Measurements from ENCODE around the gene TMEM63C.

DNA sequence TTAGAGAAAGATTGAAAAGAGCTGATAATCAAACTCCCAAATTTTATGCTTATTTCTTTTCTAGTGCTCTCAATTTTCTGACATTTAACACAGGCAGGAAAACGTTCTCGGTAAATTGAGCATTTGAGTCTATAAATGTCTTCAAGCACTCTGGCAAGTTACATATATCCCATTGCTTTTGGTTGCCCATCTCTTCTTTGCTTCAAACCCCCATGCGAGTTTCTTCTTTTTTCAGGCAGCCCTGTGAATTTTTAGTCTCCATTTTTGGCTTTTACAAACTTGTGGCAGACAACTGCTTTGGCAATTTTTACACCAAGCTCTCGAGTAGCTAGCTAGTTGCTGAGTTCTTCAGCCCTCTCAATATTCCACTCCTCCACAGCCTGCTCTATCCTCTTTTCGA is 8.7 kb upstream of the TMEM63C start:
- TF ChIP-seq, protein P1, sequence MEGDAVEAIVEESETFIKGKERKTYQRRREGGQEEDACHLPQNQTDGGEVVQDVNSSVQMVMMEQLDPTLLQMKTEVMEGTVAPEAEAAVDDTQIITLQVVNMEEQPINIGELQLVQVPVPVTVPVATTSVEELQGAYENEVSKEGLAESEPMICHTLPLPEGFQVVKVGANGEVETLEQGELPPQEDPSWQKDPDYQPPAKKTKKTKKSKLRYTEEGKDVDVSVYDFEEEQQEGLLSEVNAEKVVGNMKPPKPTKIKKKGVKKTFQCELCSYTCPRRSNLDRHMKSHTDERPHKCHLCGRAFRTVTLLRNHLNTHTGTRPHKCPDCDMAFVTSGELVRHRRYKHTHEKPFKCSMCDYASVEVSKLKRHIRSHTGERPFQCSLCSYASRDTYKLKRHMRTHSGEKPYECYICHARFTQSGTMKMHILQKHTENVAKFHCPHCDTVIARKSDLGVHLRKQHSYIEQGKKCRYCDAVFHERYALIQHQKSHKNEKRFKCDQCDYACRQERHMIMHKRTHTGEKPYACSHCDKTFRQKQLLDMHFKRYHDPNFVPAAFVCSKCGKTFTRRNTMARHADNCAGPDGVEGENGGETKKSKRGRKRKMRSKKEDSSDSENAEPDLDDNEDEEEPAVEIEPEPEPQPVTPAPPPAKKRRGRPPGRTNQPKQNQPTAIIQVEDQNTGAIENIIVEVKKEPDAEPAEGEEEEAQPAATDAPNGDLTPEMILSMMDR (IDR thresholded peaks at IDR 0.05) = no peak
- no peak for TF ChIP-seq EZH2 (IDR thresholded peaks at IDR 0.05; ENCODE audit: borderline replicate concordance, insufficient read depth, low read depth, low read length, poor library complexity, severe bottlenecking)
